SK-N-SH (cell line): ENCODE data around the gene ELMOD1. TPM values are rescaled to one million over a fixed set of nuclear protein-coding genes. Genes with fewer than 3 reads are reported as not detected.

Experiments used
- CTCF ChIA-PET: fragments of 300-600, 350-600 bp; formaldehyde crosslinking; extraction: SDS; loops from one replicate; lab custom pipeline; 2021; lab: Yijun Ruan, JAX
- POLR2A ChIA-PET: fragments of 350-600 bp; sonication (Branson Sonifier 250); formaldehyde crosslinking; extraction: SDS; loops from one replicate; lab custom pipeline; 2020; ENCODE audit warnings: antibody characterized with exemption, inconsistent platforms; lab: Yijun Ruan, JAX
- DNase-seq: peaks from one replicate; pipeline ENCODE4 v3.0.0; 2012
- H2AFZ ChIP-seq: fragments of 200-600 bp; sonication (generic); 2 replicates; pipeline ENCODE4 v1.8.1; 2016; ENCODE audit warnings: antibody characterized with exemption, mild to moderate bottlenecking, low read depth
- H3F3A ChIP-seq: fragments of 200-600 bp; sonication (generic); replicated peaks from 2 replicates; pipeline ENCODE3; 2016; ENCODE audit warnings: antibody characterized with exemption, mild to moderate bottlenecking; ENCODE audit not compliant: insufficient read depth
- H3K27ac ChIP-seq, 2 experiments: fragments of 200-500 bp in 1 of 2; fragments of 200-600 bp in 1 of 2; sonication (Bioruptor generic) in 1 of 2; sonication (generic), shearing (Covaris generic) in 1 of 2; 2 replicates each; pipeline versions ENCODE4 v1.5.1 to v1.6.1; 2014 to 2016; ENCODE audit warnings: low read depth in 2 of 2, inconsistent platforms in 1 of 2, low read length in 1 of 2, mild to moderate bottlenecking in 1 of 2, mixed read lengths in 1 of 2
- H3K27me3 ChIP-seq: fragments of 200-600 bp; sonication (generic), shearing (Covaris generic); 2 replicates; pipeline ENCODE4 v1.6.1; 2016; ENCODE audit warnings: mixed run types; ENCODE audit not compliant: insufficient read depth
- H3K36me3 ChIP-seq, 2 experiments: fragments of 200-500 bp in 1 of 2; fragments of 200-600 bp in 1 of 2; sonication (Bioruptor generic) in 1 of 2; sonication (generic) in 1 of 2; replicated peaks in 1 of 2; 2 replicates each; pipeline versions ENCODE3 to v1.5.1; 2014 to 2016; ENCODE audit warnings: low read length in 1 of 2, mild to moderate bottlenecking in 1 of 2; ENCODE audit not compliant: insufficient read depth in 2 of 2, control insufficient read depth in 1 of 2
- H3K4me1 ChIP-seq, 2 experiments: fragments of 200-500 bp in 1 of 2; fragments of 200-600 bp in 1 of 2; sonication (Bioruptor generic) in 1 of 2; sonication (generic), shearing (Covaris generic) in 1 of 2; 2 replicates each; pipeline versions ENCODE4 v1.5.1 to v1.6.1; 2014 to 2016; ENCODE audit warnings: low read depth in 1 of 2, low read length in 1 of 2, mixed run types in 1 of 2; ENCODE audit not compliant: insufficient read depth in 2 of 2, control insufficient read depth in 1 of 2
- H3K4me2 ChIP-seq: fragments of 200-600 bp; sonication (generic), shearing (Covaris generic); 2 replicates; pipeline ENCODE4 v1.6.1; 2017; ENCODE audit warnings: mixed run types
- H3K4me3 ChIP-seq, 2 experiments: fragments of 200-500 bp in 1 of 2; fragments of 200-600 bp in 1 of 2; sonication (Bioruptor generic) in 1 of 2; sonication (generic), shearing (Covaris generic) in 1 of 2; 2 replicates each; pipeline versions ENCODE4 v1.5.1 to v1.8.1; 2014 to 2016; ENCODE audit warnings: low read depth in 2 of 2, inconsistent platforms in 1 of 2, low read length in 1 of 2, mild to moderate bottlenecking in 1 of 2, mixed read lengths in 1 of 2, moderate library complexity in 1 of 2
- H3K79me2 ChIP-seq: fragments of 200-600 bp; sonication (generic); 2 replicates; pipeline ENCODE4 v1.8.1; 2017; ENCODE audit warnings: mild to moderate bottlenecking; ENCODE audit not compliant: insufficient read depth
- H3K9ac ChIP-seq: fragments of 200-600 bp; sonication (generic); 2 replicates; pipeline ENCODE4 v1.6.1; 2017; ENCODE audit warnings: mixed run types
- H3K9me2 ChIP-seq: fragments of 200-600 bp; sonication (generic); 2 replicates; pipeline ENCODE4 v1.6.1; 2017; ENCODE audit warnings: mixed run types
- H3K9me3 ChIP-seq: fragments of 200-600 bp; sonication (generic); 2 replicates; pipeline ENCODE4 v1.6.1; 2017; ENCODE audit warnings: mixed run types, mild to moderate bottlenecking, moderate library complexity
- H4K20me1 ChIP-seq: fragments of 200-600 bp; sonication (generic); 2 replicates; pipeline ENCODE4 v1.6.1; 2017; ENCODE audit warnings: mild to moderate bottlenecking, mixed run types; ENCODE audit not compliant: insufficient read depth
- ELF1 ChIP-seq: IDR thresholded peaks from 2 replicates; pipeline ENCODE4 v1.4.0; 2012
- EP300 ChIP-seq, 2 experiments: IDR thresholded peaks; 2 replicates each; pipeline versions ENCODE4 v1.4.0 to v1.6.1; 2012; ENCODE audit warnings: borderline replicate concordance in 1 of 2, low read depth in 1 of 2, low read length in 1 of 2
- FOSL2 ChIP-seq: IDR thresholded peaks from 2 replicates; pipeline ENCODE4 v1.4.0; 2012; ENCODE audit warnings: low read depth, mild to moderate bottlenecking, moderate library complexity, borderline replicate concordance
- FOXJ3 ChIP-seq: sonication (generic); formaldehyde crosslinking; IDR thresholded peaks from 2 replicates; pipeline ENCODE4 v1.5.1; 2020; ENCODE audit warnings: mild to moderate bottlenecking, missing genetic modification reagents
- FOXM1 ChIP-seq: IDR thresholded peaks from 2 replicates; pipeline ENCODE4 v1.4.0; 2012; ENCODE audit warnings: low read depth, mild to moderate bottlenecking
- GATA2 ChIP-seq: sonication (generic); formaldehyde crosslinking; IDR thresholded peaks from 2 replicates; pipeline ENCODE4 v1.5.0; 2020; ENCODE audit warnings: mild to moderate bottlenecking, missing genetic modification reagents
- JUND ChIP-seq: IDR thresholded peaks from 2 replicates; pipeline ENCODE4 v1.4.0; 2012
- MAX ChIP-seq: IDR thresholded peaks from 2 replicates; pipeline ENCODE4 v1.4.0; 2012; ENCODE audit warnings: low read depth
- MEF2A ChIP-seq: IDR thresholded peaks from 2 replicates; pipeline ENCODE4 v1.4.0; 2012; ENCODE audit warnings: low read depth, borderline replicate concordance
- MXI1 ChIP-seq: IDR thresholded peaks from 2 replicates; pipeline ENCODE4 v1.6.1; 2012; ENCODE audit warnings: mild to moderate bottlenecking, low read depth, low read length, improper control_type of control experiment
- REST ChIP-seq: IDR thresholded peaks from 2 replicates; pipeline ENCODE4 v1.6.1; 2012; ENCODE audit warnings: mild to moderate bottlenecking, low read depth, low read length, moderate library complexity
- RFX5 ChIP-seq: IDR thresholded peaks from 2 replicates; pipeline ENCODE4 v1.6.1; 2012; ENCODE audit warnings: mild to moderate bottlenecking, improper control_type of control experiment, low read length
- TEAD4 ChIP-seq: IDR thresholded peaks from 2 replicates; pipeline ENCODE4 v1.4.0; 2012; ENCODE audit warnings: mild to moderate bottlenecking, borderline replicate concordance; ENCODE audit not compliant: insufficient read depth
- USF1 ChIP-seq: IDR thresholded peaks from 2 replicates; pipeline ENCODE4 v1.4.0; 2012; ENCODE audit warnings: low read depth, borderline replicate concordance
- USF2 ChIP-seq: fragments of 150-350 bp; IDR thresholded peaks from 2 replicates; pipeline ENCODE4 v1.6.1; 2017; ENCODE audit warnings: antibody characterized with exemption, low read length, low read depth, borderline replicate concordance
- WGBS: methylation state at CpG from one replicate; pipeline ENCODE4 v1.1.6; 2017; ENCODE audit warnings: low lambda C conversion rate; 5-methylcytosine and 5-hydroxymethylcytosine counted together
- polyA plus RNA-seq, 3 experiments: library from polyadenylated mRNA; depleted of rRNA; stranded (reverse); fragments of >200 nt; gene quantifications; 2 replicates each; pipeline ENCODE4 v1.2.3, GENCODE V29; 2012

ELMOD1 gene
- polyA plus RNA-seq, 1 of the 3 experiments (the other 2 are of a cell fraction) = not detected

- Histone ChIP-seq H2AFZ (no peak overlapping the region), H3K4me2 (no peak overlapping the region)
These were observed 108.7 kb downstream of the ELMOD1 start for GRCh38 chr11:107699371-107700285.

More at GRCh38 chr11:107699371-107700285, 108.7 kb downstream of the ELMOD1 start:
- Histone ChIP-seq H3K27me3 (no peaks in the 10 kb centered on the region), H3K79me2 (no peaks in the 10 kb centered on the region), H3K36me3 (no peaks in the 10 kb centered on the region), H3F3A (peaks cover 20% of the 10 kb centered on the region), H3K9ac (no peak overlapping the region), H3K27ac (no peak overlapping the region), H4K20me1 (no peaks in the 10 kb centered on the region), H3K4me3 (no peak overlapping the region), H3K9me3 (no peaks in the 10 kb centered on the region), H3K4me1 (peaks cover 0 to 9% of the 10 kb centered on the region in 2 experiments; a peak in 1 of 4 replicates), H3K9me2 (no peaks in the 10 kb centered on the region)
- 76% methylated on average over 15 of the region's 15 CpGs for WGBS
- CTCF ChIA-PET = interaction anchor here (1.0 to 2.1 kb wide), 3 partner anchors 10 to 150 kb away, joined by 4 to 10 read pairs (median 5); no protein-coding TSS in a partner anchor
- TF ChIP-seq USF2 (no peak), JUND (no peak), USF1 (no peak), FOXM1 (no peak), FOSL2 (no peak), ELF1 (no peak), REST (no peak), FOXJ3 (CRISPR knock-in tag) (no peak), EP300 (IDR thresholded peaks at IDR 0.05; ENCODE audit: borderline replicate concordance in 1 of 2, low read depth in 1 of 2, low read length in 1 of 2) (no peak), MAX (no peak), MEF2A (no peak), RFX5 (no peak), MXI1 (no peak), TEAD4 (no peak), GATA2 (no peak)
- DNase-seq = no peak
- POLR2A ChIA-PET = no interaction called here
